8988T (cell line): ENCODE data around the gene CACTIN.
"Not testable (repeated sequence)": the region's sequence is repeated elsewhere in the genome, so short reads cannot be mapped to it uniquely, and the experiment has no call there.

Source experiments
- DNase-seq: peaks from one replicate; pipeline ENCODE4 v3.0.0; 2011

The CACTIN gene

GRCh38 chr19:3585301-3586126 lies 41.1 kb downstream of the CACTIN start, which contains the start of gene GIPC3:
GIPC3 (plus strand) TSS chr19:3585478; CDS start chr19:3585598, 120 bp downstream.
- no peak for DNase-seq

DNA sequence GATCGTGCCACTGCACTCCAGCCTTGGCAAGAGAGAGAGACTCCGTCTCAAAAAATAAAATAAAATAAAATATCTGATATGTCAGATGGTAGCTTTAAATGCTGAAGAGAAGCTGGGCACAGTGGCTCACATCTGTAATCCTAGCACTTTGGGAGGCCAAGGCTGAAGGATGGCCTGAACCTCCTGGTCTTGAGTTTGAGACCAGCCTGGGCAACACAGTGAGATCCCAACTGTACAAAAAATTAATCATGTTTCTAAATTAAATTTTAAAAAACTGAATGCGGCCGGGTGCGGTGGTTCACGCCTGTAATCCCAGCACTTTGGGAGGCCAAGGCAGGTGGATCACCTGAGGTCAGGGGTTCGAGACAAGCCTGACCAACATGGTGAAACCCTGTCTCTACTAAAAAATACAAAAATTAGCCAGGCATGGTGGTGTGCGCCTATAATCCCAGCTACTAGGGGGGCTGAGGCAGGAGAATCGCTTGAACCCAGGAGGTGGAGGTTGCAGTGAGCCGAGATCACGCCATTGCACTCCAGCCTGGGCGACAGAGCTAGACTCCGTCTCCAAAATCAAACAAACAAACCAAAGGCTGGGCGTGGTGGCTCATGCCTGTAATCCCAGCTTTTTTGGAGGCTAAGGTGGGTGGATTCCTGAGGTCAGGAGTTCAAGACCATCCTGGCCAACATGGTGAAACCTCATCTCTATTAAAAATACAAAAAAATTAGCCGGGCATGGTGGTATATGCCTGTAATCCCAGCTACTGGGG lies 42.4 kb downstream of the CACTIN start:
- DNase-seq = not testable (repeated sequence)

DNA sequence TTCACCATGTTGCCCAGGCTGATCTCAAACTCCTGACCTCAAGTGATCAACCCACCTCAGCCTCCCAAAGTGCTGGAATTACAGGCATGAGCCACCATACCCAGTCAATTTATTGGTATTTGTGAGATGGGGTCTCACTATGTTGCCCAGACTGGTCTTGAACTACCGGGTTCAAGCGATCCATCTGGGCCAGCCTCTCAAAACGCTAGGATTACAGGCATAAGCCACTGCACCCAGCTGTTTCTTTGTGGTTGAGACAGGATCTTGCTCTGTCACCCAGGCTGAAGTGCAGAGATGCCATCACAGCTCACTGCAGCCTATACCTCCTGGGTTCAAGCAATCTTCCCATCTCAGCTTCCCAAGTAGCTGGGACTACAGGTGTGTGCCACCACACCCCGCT lies 44.8 kb downstream of the CACTIN start:
- not testable (repeated sequence) for DNase-seq

DNA sequence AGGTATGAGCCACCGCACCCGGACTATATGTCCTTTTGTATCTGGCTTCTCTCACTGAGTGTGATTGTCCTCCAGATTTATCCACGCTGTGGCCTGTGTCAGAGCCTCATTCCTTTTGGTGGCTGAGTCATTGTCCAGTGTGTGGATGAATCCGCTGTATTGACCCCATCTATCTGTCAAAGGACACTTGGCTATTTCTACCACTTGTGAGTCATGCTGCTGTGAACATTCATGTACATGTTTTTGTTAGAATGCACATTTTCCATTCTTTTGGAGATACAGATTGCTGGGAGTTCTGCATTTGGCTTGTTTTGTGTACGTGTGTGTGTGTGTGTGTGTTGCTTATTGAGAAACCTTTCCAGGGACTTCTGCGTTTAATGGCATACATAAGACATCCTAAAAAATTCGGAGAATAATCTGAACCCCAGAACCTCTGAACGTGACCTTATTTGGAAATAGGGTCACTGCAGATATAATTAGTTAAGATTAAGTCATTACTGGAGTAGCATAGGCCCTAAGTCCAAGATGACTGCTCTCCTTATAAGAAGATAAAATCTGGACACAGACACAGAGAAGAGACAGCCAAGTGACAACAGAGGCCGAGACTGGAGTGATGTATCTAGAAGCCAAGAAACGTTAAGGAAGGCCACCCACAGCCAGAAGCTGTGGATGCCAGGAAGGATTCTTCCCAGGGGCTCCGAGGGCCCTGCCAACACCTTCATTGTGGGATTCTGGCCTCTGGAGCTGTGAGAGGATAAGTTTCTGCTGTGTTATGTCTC lies 46.2 kb downstream of the CACTIN start:
- no peak for DNase-seq

DNA sequence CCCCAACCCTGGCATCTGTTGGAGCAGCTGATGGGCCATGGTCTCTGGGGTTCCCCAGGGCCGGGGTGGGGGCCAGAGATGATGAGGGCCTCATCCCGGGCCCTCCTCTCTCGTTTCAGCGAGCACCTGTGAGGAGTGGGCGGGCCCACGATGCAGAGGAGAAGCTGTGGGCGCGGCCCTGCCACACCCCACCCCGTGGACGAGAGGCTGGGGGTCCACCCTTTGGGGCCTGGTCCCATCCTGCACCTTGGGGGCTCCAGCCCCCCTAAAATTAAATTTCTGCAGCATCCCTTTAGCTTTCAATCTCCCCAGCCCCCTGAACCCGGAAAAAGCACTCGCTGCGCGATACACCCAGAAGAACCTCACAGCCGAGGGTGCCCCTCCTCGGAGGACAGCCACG lies 48.2 kb downstream of the CACTIN start:
- DNase-seq = no peak

- no peak for DNase-seq
Observed at GRCh38 chr19:3577723-3578344, 48.8 kb downstream of the CACTIN start.

DNA sequence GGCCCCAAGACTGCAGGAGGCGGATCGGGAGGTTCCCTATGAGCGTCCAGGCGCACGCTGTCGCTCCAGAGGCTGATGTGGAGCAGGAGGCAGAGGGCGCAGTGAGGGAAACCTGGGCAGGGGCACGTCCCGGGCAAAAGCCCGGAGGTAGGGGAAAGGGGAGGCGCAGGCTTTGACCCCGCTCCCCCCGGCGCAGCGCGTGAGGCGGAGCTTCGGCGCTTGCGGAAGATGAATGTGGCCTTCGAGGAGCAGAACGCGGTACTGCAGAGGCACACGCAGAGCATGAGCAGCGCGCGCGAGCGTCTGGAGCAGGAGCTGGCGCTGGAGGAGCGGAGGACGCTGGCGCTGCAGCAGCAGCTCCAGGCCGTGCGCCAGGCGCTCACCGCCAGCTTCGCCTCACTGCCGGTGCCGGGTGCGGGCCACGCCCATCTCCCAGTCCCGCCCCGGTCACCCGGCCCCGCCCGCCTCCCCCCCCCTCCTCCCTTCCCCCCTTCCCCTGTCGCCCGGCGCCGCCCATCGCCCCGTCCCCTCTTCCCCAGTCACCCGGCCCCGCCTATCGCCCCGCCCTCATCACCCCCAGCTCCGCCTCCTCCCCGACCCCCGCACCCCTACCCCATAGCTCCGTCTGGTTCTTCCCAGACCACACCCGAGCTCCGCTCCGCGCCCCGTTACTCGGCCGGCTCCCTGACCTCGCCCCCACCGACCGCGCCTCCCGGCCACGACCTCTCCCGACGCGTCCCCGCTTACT lies 49.7 kb downstream of the CACTIN start:
- no peak for DNase-seq

GRCh38 chr19:3575949-3576673 lies 50.5 kb downstream of the CACTIN start:
- DNase-seq = no peak

GRCh38 chr19:3575260-3575741 lies 51.3 kb downstream of the CACTIN start:
- DNase-seq = peak; percentile 69

GRCh38 chr19:3573858-3574637 lies 52.5 kb downstream of the CACTIN start:
- DNase-seq = peak; percentile 68

DNA sequence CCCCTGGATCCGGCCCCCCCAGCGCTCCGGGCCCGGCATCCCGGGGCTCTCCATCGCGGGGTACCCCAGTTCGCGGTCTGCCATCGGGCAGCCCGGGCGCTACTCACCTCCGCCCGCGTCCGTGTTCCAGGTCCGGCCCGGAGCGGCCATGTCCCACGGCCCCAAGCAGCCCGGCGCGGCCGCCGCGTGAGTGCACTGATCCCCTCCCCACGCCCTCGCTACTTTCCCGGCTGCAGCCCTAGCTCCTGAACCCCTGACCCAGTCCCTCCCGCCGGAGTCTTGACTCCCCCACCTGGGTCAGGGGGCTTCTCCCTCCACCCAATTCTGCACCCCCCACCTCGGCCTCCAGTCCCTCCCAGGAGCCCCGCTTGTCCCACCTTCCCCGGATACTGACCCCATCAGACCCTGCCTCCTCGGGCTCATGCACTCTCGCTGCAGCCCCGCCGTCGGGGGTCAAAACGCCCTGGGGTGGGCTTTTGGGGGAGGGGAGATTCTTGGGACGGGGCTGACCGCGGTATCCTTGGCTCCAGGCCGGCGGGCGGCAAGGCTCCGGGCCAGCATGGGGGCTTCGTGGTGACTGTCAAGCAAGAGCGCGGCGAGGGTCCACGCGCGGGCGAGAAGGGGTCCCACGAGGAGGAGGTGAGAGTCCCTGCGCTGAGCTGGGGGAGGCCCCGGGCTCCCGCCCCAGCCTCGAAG lies 53.3 kb downstream of the CACTIN start:
- no peak for DNase-seq

DNA sequence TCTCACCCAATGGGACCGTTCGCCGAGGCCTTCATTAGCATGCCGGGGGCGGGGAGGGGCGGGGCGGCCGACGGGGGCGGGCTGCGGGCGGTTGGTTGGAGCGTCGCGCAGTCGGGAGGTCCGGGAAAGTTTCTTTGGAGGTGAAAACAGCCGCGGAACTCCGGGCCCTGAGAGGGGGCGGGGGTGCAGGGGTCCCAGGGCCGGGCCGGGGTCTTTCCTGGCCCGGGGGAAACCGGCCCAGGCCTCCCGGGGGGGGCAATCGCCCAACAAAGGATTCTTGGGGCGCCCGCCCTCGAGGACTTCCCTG lies 53.8 kb downstream of the CACTIN start, which contains the start of gene HMG20B:
HMG20B (plus strand) TSS at position 90 of the 307 bp plus-strand sequence. CDS start 366 bp downstream, outside the sequence.
- no peak for DNase-seq

DNA sequence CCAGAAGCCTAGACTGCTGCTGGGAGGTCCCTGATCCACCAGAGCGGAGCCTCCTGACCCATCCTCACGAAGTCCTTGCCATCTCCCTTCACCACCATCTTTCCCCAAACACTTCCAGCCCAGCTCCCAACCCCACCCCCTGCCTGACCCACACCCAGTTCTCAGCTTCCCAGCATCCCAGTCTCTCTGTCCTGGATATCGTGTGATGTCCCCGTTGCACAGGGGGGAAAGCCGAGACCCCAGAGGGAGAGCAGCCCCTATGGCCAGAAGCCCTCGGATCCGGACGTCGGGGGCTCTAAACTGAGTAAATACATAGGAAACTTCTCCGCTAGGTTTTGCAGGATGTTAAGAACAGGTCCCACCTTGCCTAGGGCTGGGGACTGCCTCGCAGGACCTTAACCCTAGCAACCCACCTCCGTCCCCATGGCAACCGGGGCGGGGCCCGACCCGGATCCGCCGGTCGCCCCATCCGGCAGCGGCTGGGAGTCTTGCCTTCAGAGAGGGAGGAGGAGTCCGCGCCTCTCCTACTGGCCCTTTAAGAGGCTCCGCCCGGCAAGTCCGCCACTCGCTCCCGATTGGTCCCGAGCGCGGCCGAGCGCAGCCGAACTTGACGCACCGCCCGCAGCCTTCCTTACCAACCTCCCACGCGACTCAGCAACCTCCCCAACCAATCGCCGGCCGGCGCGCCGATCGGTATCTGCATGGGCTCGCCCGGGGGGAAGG lies 54.3 kb downstream of the CACTIN start:
- DNase-seq = peak; percentile 83

- DNase-seq = no peak
Observed at GRCh38 chr19:3570606-3571011, 56.0 kb downstream of the CACTIN start.

- not testable (repeated sequence) for DNase-seq
Observed at GRCh38 chr19:3570042-3570441, 56.5 kb downstream of the CACTIN start.

DNA sequence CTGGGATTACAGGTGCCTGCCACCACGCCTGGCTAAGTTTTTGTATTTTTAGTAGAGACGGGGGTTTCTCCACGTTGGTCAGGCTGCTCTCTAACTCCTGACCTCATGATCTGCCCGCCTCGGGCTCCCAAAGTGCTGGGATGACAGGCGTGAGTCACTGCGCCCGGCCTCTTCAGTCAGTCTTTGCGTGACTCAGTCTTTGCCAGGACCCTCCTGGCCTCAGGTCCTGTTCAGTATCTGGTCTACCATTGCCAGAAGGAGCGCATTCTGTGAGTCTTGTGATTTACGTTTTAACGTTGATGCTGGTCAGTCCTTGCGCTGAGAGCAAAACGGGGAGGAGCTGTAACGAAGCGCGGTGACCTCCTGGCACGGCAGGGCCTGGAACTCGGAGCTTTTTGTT lies 61.5 kb downstream of the CACTIN start:
- no peak for DNase-seq

GRCh38 chr19:3563709-3564524 lies 62.7 kb downstream of the CACTIN start:
- DNase-seq = no peak
